ENCODE measurements around the gene POLD1. TPM values are rescaled to one million over a fixed set of nuclear protein-coding genes. Genes with fewer than 3 reads are reported as not detected.
"Not testable (repeated sequence)": the region's sequence is repeated elsewhere in the genome, so short reads cannot be mapped to it uniquely, and the experiment has no call there.

POLD1 gene
- total RNA-seq, 1 donor from 2014 or later: 54.4 TPM

GRCh38 chr19:50344661-50345318, 39.4 kb upstream of the POLD1 start:
- no peak for DNase-seq (ENCODE audit: low spot score)
- Mint-ChIP-seq H3K4me1 (ENCODE audit: unreplicated experiment) (no peaks in the 10 kb centered on the region), H3K27ac (ENCODE audit: unreplicated experiment) (no peak overlapping the region), H3K36me3 (ENCODE audit: low read depth, unreplicated experiment) (peaks cover 9% of the 10 kb centered on the region), H3K27me3 (ENCODE audit: unreplicated experiment) (peaks cover 8% of the 10 kb centered on the region), H3K9me3 (ENCODE audit: unreplicated experiment) (peaks cover 32% of the 10 kb centered on the region), H3K4me3 (ENCODE audit: unreplicated experiment) (no peak overlapping the region)
- TF ChIP-seq, protein P1, sequence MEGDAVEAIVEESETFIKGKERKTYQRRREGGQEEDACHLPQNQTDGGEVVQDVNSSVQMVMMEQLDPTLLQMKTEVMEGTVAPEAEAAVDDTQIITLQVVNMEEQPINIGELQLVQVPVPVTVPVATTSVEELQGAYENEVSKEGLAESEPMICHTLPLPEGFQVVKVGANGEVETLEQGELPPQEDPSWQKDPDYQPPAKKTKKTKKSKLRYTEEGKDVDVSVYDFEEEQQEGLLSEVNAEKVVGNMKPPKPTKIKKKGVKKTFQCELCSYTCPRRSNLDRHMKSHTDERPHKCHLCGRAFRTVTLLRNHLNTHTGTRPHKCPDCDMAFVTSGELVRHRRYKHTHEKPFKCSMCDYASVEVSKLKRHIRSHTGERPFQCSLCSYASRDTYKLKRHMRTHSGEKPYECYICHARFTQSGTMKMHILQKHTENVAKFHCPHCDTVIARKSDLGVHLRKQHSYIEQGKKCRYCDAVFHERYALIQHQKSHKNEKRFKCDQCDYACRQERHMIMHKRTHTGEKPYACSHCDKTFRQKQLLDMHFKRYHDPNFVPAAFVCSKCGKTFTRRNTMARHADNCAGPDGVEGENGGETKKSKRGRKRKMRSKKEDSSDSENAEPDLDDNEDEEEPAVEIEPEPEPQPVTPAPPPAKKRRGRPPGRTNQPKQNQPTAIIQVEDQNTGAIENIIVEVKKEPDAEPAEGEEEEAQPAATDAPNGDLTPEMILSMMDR (IDR thresholded peaks at IDR 0.05; ENCODE audit: unreplicated experiment): no peak

DNA sequence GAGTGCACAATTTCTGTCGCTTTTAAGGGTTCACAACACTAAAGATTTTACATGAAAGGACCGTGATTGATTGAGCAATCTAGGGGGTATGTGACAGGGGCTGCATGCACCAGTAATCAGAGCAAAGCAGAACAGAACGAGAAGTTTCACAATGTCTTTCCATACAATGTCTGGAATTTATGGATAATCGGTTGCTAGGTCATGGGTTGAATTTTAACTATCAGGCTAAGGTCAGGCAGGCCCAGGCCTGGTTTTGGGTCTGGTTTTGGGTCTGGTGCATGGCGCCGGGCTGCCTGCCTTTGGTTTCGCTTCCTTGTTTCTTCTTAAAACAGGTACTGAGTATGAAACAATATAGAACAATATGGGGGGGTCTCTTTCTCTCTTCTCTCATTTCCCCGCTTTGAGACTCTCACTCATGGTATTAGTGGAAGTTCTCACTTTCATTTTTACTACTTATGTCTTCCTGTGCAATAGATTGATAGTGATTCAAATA, 37.0 kb upstream of the POLD1 start:
- not testable (repeated sequence) for H3K4me3 Mint-ChIP-seq (ENCODE audit: unreplicated experiment); H3K27ac Mint-ChIP-seq (ENCODE audit: unreplicated experiment); H3K4me1 Mint-ChIP-seq (ENCODE audit: unreplicated experiment); DNase-seq (ENCODE audit: low spot score); H3K36me3 Mint-ChIP-seq (ENCODE audit: low read depth, unreplicated experiment)
- Mint-ChIP-seq H3K27me3 (ENCODE audit: unreplicated experiment) (peaks cover 10% of the 10 kb centered on the region), H3K9me3 (ENCODE audit: unreplicated experiment) (peaks cover 33% of the 10 kb centered on the region)

DNA sequence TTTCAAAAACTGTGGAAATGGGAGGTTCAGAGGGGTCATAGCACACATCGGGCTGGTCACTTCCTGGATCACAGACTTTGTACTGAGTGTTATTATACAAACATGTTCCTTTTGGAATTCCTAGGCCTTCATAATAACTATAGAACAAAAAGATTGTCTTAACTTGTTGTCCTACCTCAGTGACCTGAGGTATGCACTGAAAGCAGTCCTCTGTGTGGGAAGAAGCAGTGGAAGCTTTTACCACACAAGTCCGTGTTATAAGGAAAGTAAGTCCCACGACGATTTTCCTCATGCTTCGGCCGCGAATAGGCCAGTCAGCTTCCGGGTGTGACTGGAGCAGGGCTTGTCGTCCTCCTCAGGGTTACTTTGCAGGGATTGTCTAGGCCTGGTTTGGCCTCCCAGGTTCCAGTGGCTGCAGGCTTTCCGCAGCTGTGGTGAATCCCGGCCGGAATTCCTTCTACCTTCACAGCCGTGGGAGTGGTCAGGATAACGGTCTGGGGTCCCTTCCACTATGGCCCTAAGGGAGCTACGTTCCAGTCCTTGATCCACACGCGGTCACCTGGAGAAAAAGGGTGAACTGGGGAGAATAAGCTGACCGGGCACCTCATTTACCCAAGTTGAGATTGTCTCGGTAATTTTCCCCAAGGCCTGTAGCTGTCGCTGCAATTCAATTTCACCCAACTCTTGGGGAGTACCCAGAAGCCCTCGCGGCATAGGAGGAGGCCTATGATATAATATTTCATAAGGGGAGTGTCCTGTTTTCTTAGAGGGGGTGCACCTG, 34.7 kb upstream of the POLD1 start:
- H3K9me3 Mint-ChIP-seq (ENCODE audit: unreplicated experiment): peaks cover 34% of the 10 kb centered on the region
- H3K4me3 Mint-ChIP-seq (ENCODE audit: unreplicated experiment): no peak overlapping the region
- DNase-seq (ENCODE audit: low spot score): no peak
- no peaks in the 10 kb centered on the region for H3K4me1 Mint-ChIP-seq (ENCODE audit: unreplicated experiment)
- H3K27me3 Mint-ChIP-seq (ENCODE audit: unreplicated experiment): peaks cover 5% of the 10 kb centered on the region
- peaks cover 6% of the 10 kb centered on the region for H3K36me3 Mint-ChIP-seq (ENCODE audit: low read depth, unreplicated experiment)
- no peak overlapping the region for H3K27ac Mint-ChIP-seq (ENCODE audit: unreplicated experiment)
- TF ChIP-seq, protein P1 (IDR thresholded peaks at IDR 0.05; ENCODE audit: unreplicated experiment): no peak

DNA sequence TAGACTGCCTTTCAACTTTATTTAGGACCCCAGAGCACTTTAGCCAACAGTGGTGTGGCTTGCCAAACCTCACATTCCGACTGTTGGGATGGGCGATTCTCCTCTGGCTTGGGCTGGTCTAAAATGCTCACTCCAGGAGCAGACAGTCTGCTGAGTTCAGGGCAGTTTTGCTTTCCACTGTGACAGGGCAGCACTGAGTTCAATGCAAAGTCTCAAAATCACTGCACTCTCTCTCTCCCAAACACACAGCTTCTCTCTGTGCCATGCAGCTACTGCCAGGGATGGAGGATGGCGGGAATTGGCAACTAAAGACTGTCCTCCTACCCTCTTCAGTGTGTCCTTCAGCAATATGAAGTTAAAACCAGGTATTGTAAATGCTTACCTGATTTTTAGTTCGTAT, 31.9 kb upstream of the POLD1 start:
- TF ChIP-seq, protein P1 (IDR thresholded peaks at IDR 0.05; ENCODE audit: unreplicated experiment): no peak
- no peak overlapping the region for H3K4me3 Mint-ChIP-seq (ENCODE audit: unreplicated experiment)
- H3K27ac Mint-ChIP-seq (ENCODE audit: unreplicated experiment): no peak overlapping the region
- peaks cover 2% of the 10 kb centered on the region for H3K36me3 Mint-ChIP-seq (ENCODE audit: low read depth, unreplicated experiment)
- peaks cover 7% of the 10 kb centered on the region for H3K27me3 Mint-ChIP-seq (ENCODE audit: unreplicated experiment)
- DNase-seq (ENCODE audit: low spot score): no peak
- H3K4me1 Mint-ChIP-seq (ENCODE audit: unreplicated experiment): no peaks in the 10 kb centered on the region
- peaks cover 19% of the 10 kb centered on the region for H3K9me3 Mint-ChIP-seq (ENCODE audit: unreplicated experiment)

- DNase-seq (ENCODE audit: low spot score); H3K4me3 Mint-ChIP-seq (ENCODE audit: unreplicated experiment); H3K36me3 Mint-ChIP-seq (ENCODE audit: low read depth, unreplicated experiment); H3K27me3 Mint-ChIP-seq (ENCODE audit: unreplicated experiment); H3K4me1 Mint-ChIP-seq (ENCODE audit: unreplicated experiment); H3K27ac Mint-ChIP-seq (ENCODE audit: unreplicated experiment): not testable (repeated sequence)
- peaks cover 13% of the 10 kb centered on the region for H3K9me3 Mint-ChIP-seq (ENCODE audit: unreplicated experiment)
These were observed 30.7 kb upstream of the POLD1 start for GRCh38 chr19:50353487-50353880.
